OCI-LY7 (cell line): ENCODE results near the gene EVI2A. TPM values are rescaled to one million over a fixed set of nuclear protein-coding genes. Genes with fewer than 3 reads are reported as not detected.

Experiments used
- BruUV-seq: library from RNA; stranded (reverse); fragments of 400-500 nt; replicated peaks from 2 replicates; lab custom pipeline; 2021; lab: Mats Ljungman, UMichigan
- CTCF ChIA-PET: fragments of 300-600 bp; sonication (Branson Sonifier 250); formaldehyde crosslinking; loops from one replicate; lab custom pipeline; 2022; ENCODE audit warnings: antibody characterized with exemption; ENCODE audit not compliant: unreplicated experiment; lab: Charles Lee
- POLR2A ChIA-PET: fragments of 300-600 bp; sonication (Branson Sonifier 250); formaldehyde crosslinking; loops from one replicate; lab custom pipeline; 2022; ENCODE audit warnings: antibody characterized with exemption; lab: Charles Lee
- DNase-seq: peaks from one replicate; pipeline ENCODE4 v3.0.0-alpha.2; 2015; ENCODE audit warnings: low spot score
- H2AFZ ChIP-seq: fragments of 200-600 bp; sonication (generic), shearing (Covaris generic); 2 replicates; pipeline ENCODE4 v1.6.1; 2014; ENCODE audit warnings: mild to moderate bottlenecking, antibody characterized with exemption, low read length, moderate library complexity
- H3K27ac ChIP-seq: fragments of 200-600 bp; sonication (generic); 2 replicates; pipeline ENCODE4 v1.5.1; 2014; ENCODE audit warnings: mixed run types, low read depth, mild to moderate bottlenecking, moderate library complexity, low read length, inconsistent platforms; ENCODE audit not compliant: poor library complexity, severe bottlenecking
- H3K36me3 ChIP-seq: fragments of 200-600 bp; sonication (generic); 2 replicates; pipeline ENCODE4 v1.6.1; 2014; ENCODE audit warnings: mild to moderate bottlenecking, antibody characterized with exemption, low read length, moderate library complexity, mixed read lengths; ENCODE audit not compliant: insufficient read depth
- H3K4me1 ChIP-seq: fragments of 200-600 bp; sonication (generic); 2 replicates; pipeline ENCODE4 v1.5.1; 2014; ENCODE audit warnings: mild to moderate bottlenecking, low read length; ENCODE audit not compliant: insufficient read depth, poor library complexity, severe bottlenecking
- H3K4me2 ChIP-seq: fragments of 200-600 bp; sonication (generic); 2 replicates; pipeline ENCODE4 v1.6.1; 2014; ENCODE audit warnings: mild to moderate bottlenecking, low read length
- H3K4me3 ChIP-seq: fragments of 200-600 bp; sonication (generic); 2 replicates; pipeline ENCODE4 v1.5.1; 2014; ENCODE audit warnings: mild to moderate bottlenecking, low read depth, low read length; ENCODE audit not compliant: poor library complexity, severe bottlenecking
- H3K79me2 ChIP-seq: fragments of 200-600 bp; sonication (generic); 2 replicates; pipeline ENCODE4 v1.6.1; 2016; ENCODE audit warnings: low read depth, mild to moderate bottlenecking, low read length, moderate library complexity, mixed read lengths; ENCODE audit not compliant: insufficient read depth
- H3K9me2 ChIP-seq: fragments of 200-600 bp; sonication (generic); 2 replicates; pipeline ENCODE4 v1.6.1; 2016; ENCODE audit warnings: mild to moderate bottlenecking, low read length, mixed read lengths; ENCODE audit not compliant: insufficient read depth
- H3K9me3 ChIP-seq: fragments of 200-600 bp; sonication (generic); 2 replicates; pipeline ENCODE4 v1.6.1; 2014; ENCODE audit warnings: mild to moderate bottlenecking, mixed run types, low read length, mixed read lengths
- H4K20me1 ChIP-seq: fragments of 200-600 bp; sonication (generic); 2 replicates; pipeline ENCODE4 v1.6.1; 2014; ENCODE audit warnings: mild to moderate bottlenecking, antibody characterized with exemption, low read length, moderate library complexity, mixed read lengths; ENCODE audit not compliant: insufficient read depth
- EZH2phosphoT487 ChIP-seq: fragments of 200-600 bp; sonication (generic); IDR thresholded peaks from 2 replicates; pipeline ENCODE4 v1.6.1; 2018; ENCODE audit warnings: low read depth, borderline replicate concordance, mild to moderate bottlenecking, mixed run types, antibody characterized with exemption, low read length, moderate library complexity, mixed read lengths
- intact Hi-C: fragments of 100-400 bp; cut with micrococcal nuclease; formaldehyde crosslinking; loops from one replicate; pipeline ENCODE4 v1.10.0; 2022; ENCODE audit not compliant: unreplicated experiment
- total RNA-seq, 2 experiments: library from RNA; depleted of rRNA in 1 of 2; stranded (reverse); fragments of >200 nt in 1 of 2; shearing (Covaris generic) in 1 of 2; gene quantifications; 2 replicates each; pipeline ENCODE4 v1.2.3, GENCODE V29; 2014 to 2022
- TF ChIP-seq, protein P1 (sequence below): fragments of 200-600 bp; sonication (generic); conservative IDR thresholded peaks from 2 replicates; pipeline ENCODE4 v1.5.1; 2014; ENCODE audit warnings: mild to moderate bottlenecking, antibody characterized with exemption, low read length, moderate library complexity, mixed read lengths

EVI2A gene
- total RNA-seq, 2 experiments from 2014 or later, result 14.1 to 31.3 TPM

DNA sequence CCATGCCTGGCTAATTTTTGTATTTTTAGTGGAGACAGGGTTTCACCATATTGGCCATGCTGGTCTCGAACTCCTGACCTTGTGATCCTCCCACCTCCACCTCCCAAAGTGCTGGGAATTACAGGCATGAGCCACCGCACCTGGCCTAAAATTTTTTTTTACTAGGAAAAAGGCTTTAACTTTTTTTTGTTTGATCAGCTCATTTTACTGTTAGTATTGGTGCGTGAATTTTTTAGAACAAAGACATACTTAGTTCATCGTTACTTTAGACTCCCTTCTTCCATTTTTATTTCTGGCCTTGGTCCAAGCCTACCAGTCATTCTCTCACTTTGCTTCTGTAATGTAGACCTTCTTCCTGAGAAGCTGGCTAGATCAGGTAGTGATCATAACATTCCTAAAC is 44.7 kb upstream of the EVI2A start:
- Histone ChIP-seq H3K9me3 (no peaks in the 10 kb centered on the region), H3K79me2 (no peaks in the 10 kb centered on the region), H3K9me2 (no peaks in the 10 kb centered on the region), H2AFZ (no peak overlapping the region), H3K4me3 (no peak overlapping the region), H3K36me3 (peaks cover 44% of the 10 kb centered on the region), H3K27ac (no peak overlapping the region), H3K4me2 (no peak overlapping the region), H3K4me1 (peaks cover 6% of the 10 kb centered on the region), H4K20me1 (no peaks in the 10 kb centered on the region)
- no peak for DNase-seq
- CTCF ChIA-PET, result no interaction called here
- no TSS peak for BruUV-seq
- POLR2A ChIA-PET, result interaction anchor here (0.6 to 0.9 kb wide), 4 partner anchors 23 to 391 kb away, joined by 3 to 4 read pairs (median 4); no protein-coding TSS in a partner anchor
- TF ChIP-seq, protein P1, sequence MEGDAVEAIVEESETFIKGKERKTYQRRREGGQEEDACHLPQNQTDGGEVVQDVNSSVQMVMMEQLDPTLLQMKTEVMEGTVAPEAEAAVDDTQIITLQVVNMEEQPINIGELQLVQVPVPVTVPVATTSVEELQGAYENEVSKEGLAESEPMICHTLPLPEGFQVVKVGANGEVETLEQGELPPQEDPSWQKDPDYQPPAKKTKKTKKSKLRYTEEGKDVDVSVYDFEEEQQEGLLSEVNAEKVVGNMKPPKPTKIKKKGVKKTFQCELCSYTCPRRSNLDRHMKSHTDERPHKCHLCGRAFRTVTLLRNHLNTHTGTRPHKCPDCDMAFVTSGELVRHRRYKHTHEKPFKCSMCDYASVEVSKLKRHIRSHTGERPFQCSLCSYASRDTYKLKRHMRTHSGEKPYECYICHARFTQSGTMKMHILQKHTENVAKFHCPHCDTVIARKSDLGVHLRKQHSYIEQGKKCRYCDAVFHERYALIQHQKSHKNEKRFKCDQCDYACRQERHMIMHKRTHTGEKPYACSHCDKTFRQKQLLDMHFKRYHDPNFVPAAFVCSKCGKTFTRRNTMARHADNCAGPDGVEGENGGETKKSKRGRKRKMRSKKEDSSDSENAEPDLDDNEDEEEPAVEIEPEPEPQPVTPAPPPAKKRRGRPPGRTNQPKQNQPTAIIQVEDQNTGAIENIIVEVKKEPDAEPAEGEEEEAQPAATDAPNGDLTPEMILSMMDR, result no peak
- no peak for TF ChIP-seq EZH2phosphoT487
- intact Hi-C loops, result no loop called here

DNA sequence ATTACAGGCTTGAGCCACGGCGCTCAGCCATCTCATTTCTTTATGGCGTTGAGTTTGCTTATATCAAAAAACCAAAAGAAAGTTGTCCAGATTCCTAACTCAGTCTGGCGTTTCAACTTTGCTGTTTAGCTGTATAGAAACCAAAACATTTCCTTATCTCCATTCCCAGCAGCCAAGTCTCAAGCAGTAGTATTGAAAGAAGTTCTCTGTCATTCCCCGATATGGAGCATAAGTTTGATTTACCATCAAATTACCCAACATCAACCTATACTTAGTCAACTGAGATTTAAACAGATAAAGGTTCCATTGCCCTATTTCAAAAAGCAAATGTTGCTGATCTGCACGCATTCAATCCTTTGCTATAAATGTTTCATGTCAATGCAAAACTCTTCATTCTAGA is 42.6 kb upstream of the EVI2A start:
- no peaks in the 10 kb centered on the region for H4K20me1 ChIP-seq
- H3K9me3 ChIP-seq, result no peaks in the 10 kb centered on the region
- H3K4me3 ChIP-seq, result no peak overlapping the region
- no peaks in the 10 kb centered on the region for H3K79me2 ChIP-seq
- no peak for DNase-seq
- TF ChIP-seq, protein P1, result no peak
- TF ChIP-seq EZH2phosphoT487, result no peak
- ChIA-PET CTCF (no interaction called here), POLR2A (interaction anchor here (0.6 to 1.7 kb wide), 5 partner anchors 8 to 449 kb away, joined by 3 to 4 read pairs (median 3); no protein-coding TSS in a partner anchor)
- no peak overlapping the region for H2AFZ ChIP-seq
- H3K9me2 ChIP-seq, result no peaks in the 10 kb centered on the region
- H3K36me3 ChIP-seq, result peaks cover 57% of the 10 kb centered on the region
- no peak overlapping the region for H3K4me2 ChIP-seq
- intact Hi-C loops, result no loop called here
- no TSS peak for BruUV-seq
- peaks cover 6% of the 10 kb centered on the region for H3K4me1 ChIP-seq
- H3K27ac ChIP-seq, result no peak overlapping the region

DNA sequence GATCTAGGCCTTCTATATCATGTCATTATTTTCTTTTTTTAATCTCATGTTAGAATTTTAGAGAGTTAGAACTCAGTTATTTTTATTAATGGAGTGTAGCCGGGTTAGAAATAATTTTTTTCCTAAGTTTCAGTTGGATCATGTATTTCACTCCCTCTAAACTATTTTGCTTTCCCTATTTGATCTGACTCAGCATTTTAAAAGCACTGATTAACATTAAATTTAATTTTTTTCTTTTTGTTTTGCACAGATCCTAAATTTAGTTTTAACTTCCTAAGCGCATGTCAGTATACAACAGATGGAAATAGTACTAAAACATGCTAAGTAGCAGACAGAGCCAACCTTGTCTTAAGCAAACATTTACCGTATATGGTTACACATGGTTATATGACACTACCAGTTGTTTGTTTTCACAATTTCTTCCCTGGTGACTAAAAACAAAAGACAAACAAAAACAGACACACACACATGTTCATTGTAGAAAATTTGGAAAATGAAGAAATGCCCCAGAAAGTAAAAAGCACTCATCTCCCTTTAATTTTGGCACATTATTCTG is 36.5 kb upstream of the EVI2A start:
- intact Hi-C loops, result no loop called here
- Histone ChIP-seq H3K27ac (no peak overlapping the region), H3K79me2 (no peaks in the 10 kb centered on the region), H3K9me2 (no peaks in the 10 kb centered on the region), H3K36me3 (peaks cover 82% of the 10 kb centered on the region), H2AFZ (no peak overlapping the region), H3K4me3 (no peak overlapping the region), H3K4me2 (no peak overlapping the region), H3K9me3 (no peaks in the 10 kb centered on the region), H3K4me1 (no peaks in the 10 kb centered on the region), H4K20me1 (no peaks in the 10 kb centered on the region)
- ChIA-PET POLR2A (no interaction called here), CTCF (no interaction called here)
- BruUV-seq, result no TSS peak
- TF ChIP-seq, protein P1, result no peak
- no peak for TF ChIP-seq EZH2phosphoT487
- no peak for DNase-seq
